ENCODE data around the gene RCN2. TPM values are rescaled to one million over a fixed set of nuclear protein-coding genes. Genes with fewer than 3 reads are reported as not detected.
A peak's percentile ranks its signal among the peaks of the same experiment; 100 is the strongest.

RCN2 gene
- total RNA-seq, 2 donors from 2014 or later, result 51.4 to 66.9 TPM

- H3K4me3 ChIP-seq, result peak overlapping the region; percentile 82
- DNase-seq (ENCODE audit: low spot score), result no peak
- H3K9me3 ChIP-seq, result no peaks in the 10 kb centered on the region
- ATAC-seq (ENCODE audit: insufficient number of reproducible peaks, low FRiP score, low read depth), result no peak
- H3K27ac ChIP-seq, result peak overlapping the region; percentile 74 to 80
- TF ChIP-seq CTCF (IDR thresholded peaks at IDR 0.05), result no peak
- peaks cover 4% of the 10 kb centered on the region for H3K36me3 ChIP-seq
- H3K27me3 ChIP-seq (replicated peaks; ENCODE audit: insufficient read depth), result no peaks in the 10 kb centered on the region
- H3K4me1 ChIP-seq (ENCODE audit: control insufficient read depth in 1 of 2, low read depth in 2 of 2), result peaks cover 5 to 23% of the 10 kb centered on the region in 2 donors
Observed at GRCh38 chr15:76930831-76931396, 635 bp upstream of the RCN2 start.

GRCh38 chr15:76932135-76932966, 802 bp downstream of the RCN2 start:
- DNase-seq (ENCODE audit: low spot score) (no peak), ATAC-seq (ENCODE audit: insufficient number of reproducible peaks, low FRiP score, low read depth) (no peak)
- Histone ChIP-seq H3K27ac (peak overlapping the region; percentile 68 to 74), H3K4me3 (peak overlapping the region; percentile 82), H3K27me3 (replicated peaks; ENCODE audit: insufficient read depth) (no peaks in the 10 kb centered on the region), H3K4me1 (ENCODE audit: control insufficient read depth in 1 of 2, low read depth in 2 of 2) (peaks cover 5 to 23% of the 10 kb centered on the region in 2 donors), H3K36me3 (peaks cover 4% of the 10 kb centered on the region), H3K9me3 (no peaks in the 10 kb centered on the region)
- no peak for TF ChIP-seq CTCF (IDR thresholded peaks at IDR 0.05)

- H3K36me3 ChIP-seq, result peaks cover 4% of the 10 kb centered on the region
- H3K4me3 ChIP-seq, result no peak overlapping the region
- no peaks in the 10 kb centered on the region for H3K27me3 ChIP-seq (replicated peaks; ENCODE audit: insufficient read depth)
- TF ChIP-seq CTCF (IDR thresholded peaks at IDR 0.05), result no peak
- DNase-seq (ENCODE audit: low spot score) (no peak), ATAC-seq (ENCODE audit: insufficient number of reproducible peaks, low FRiP score, low read depth) (no peak)
- no peaks in the 10 kb centered on the region for H3K9me3 ChIP-seq
- H3K27ac ChIP-seq, result no peak overlapping the region
- H3K4me1 ChIP-seq (ENCODE audit: control insufficient read depth in 1 of 2, low read depth in 2 of 2), result peaks cover 5 to 22% of the 10 kb centered on the region in 2 donors
Observed at GRCh38 chr15:76935620-76936019, 4.1 kb downstream of the RCN2 start.

- no peak for ATAC-seq (ENCODE audit: insufficient number of reproducible peaks, low FRiP score, low read depth)
- H3K9me3 ChIP-seq, result no peaks in the 10 kb centered on the region
- no peak overlapping the region for H3K27ac ChIP-seq
- peaks cover 5 to 22% of the 10 kb centered on the region in 2 donors for H3K4me1 ChIP-seq (ENCODE audit: control insufficient read depth in 1 of 2, low read depth in 2 of 2)
- TF ChIP-seq CTCF (IDR thresholded peaks at IDR 0.05), result no peak
- H3K36me3 ChIP-seq, result peaks cover 4% of the 10 kb centered on the region
- no peak for DNase-seq (ENCODE audit: low spot score)
- no peaks in the 10 kb centered on the region for H3K27me3 ChIP-seq (replicated peaks; ENCODE audit: insufficient read depth)
- no peak overlapping the region for H3K4me3 ChIP-seq
Observed at GRCh38 chr15:76936671-76937070, 5.1 kb downstream of the RCN2 start.

- no peaks in the 10 kb centered on the region for H3K9me3 ChIP-seq
- TF ChIP-seq CTCF (IDR thresholded peaks at IDR 0.05), result no peak
- H3K4me1 ChIP-seq (ENCODE audit: control insufficient read depth in 1 of 2, low read depth in 2 of 2), result peaks cover 0 to 6% of the 10 kb centered on the region in 2 donors
- no peak for ATAC-seq (ENCODE audit: insufficient number of reproducible peaks, low FRiP score, low read depth)
- no peak overlapping the region for H3K4me3 ChIP-seq
- no peak for DNase-seq (ENCODE audit: low spot score)
- H3K36me3 ChIP-seq, result peaks cover 1% of the 10 kb centered on the region
- H3K27me3 ChIP-seq (replicated peaks; ENCODE audit: insufficient read depth), result no peaks in the 10 kb centered on the region
- no peak overlapping the region for H3K27ac ChIP-seq
Observed at GRCh38 chr15:76938752-76939151, 7.2 kb downstream of the RCN2 start.
